IPS-NIHi7 (cell line): ENCODE results near the gene C4orf50.
"Not testable (repeated sequence)": the region's sequence is repeated elsewhere in the genome, so short reads cannot be mapped to it uniquely, and the experiment has no call there.

Experiments used
- DNase-seq: peaks from one replicate; pipeline ENCODE4 v3.0.0; 2012; ENCODE audit warnings: mixed read lengths; ENCODE audit errors: extremely low spot score

C4orf50 gene

DNA sequence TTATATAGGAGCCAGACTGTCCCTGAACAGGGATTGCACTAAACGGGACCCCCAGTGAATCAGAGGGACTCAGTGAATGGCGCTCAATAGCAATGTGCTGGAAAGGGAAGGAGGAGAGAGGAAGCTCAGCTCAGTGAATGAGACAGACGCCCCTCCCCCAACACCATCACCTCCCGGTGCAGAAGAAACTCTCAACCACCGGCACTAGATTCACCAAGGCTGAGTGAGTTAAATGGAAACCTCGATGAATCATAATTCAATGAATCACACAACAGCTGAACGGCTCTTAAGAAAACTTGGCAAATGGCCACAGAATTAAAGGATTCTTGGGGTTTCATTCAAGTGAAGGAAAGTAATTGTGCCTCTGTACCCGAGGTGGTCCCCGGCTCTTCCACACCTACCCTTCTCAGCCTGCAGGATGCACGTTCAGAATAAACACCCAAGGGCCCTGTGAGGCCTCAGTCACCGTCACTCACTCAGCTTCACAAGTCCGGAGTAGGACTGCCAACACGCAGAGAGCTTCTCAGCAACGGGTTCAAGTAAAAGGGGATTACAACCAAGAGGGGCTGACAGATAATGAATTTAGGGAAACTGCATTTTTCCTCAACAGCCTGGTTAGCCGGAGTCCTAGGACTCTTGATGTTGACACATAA, 154.6 kb downstream of the C4orf50 start:
- DNase-seq: no peak

DNA sequence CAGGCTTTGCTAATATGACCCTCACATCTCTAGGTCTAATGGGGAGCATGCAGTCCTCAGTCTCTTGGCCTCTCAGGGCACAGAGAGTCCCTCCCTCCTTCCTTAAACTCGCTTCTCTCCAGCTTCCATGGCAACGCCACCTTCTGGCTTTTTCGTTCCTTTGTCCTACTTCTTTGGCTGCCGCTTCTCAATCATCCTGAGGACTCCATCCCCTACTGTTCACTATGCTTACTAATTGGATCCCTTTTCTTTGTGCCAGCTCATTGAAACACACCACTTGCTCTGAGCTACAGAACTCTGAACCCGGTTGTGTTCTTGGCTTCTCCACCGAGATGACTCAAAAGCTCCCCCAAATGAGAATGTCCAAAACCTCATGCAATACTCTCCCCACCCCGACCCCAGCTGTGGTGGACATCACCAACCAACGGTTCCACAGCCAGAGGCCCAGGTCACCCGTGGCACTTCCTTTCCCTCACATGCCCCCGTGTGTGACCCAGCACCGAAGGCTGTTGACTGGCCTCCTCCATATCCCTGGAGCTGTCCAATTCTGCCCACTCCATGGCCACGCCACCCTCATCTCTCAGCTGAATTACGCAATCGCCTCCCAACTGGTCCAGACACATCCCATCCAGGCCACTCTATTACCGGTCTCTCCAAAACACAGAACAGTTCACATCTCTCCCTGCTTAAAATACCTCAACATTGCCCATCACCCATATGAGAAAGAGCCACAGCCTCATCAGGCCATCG, 160.0 kb downstream of the C4orf50 start:
- no peak for DNase-seq

DNA sequence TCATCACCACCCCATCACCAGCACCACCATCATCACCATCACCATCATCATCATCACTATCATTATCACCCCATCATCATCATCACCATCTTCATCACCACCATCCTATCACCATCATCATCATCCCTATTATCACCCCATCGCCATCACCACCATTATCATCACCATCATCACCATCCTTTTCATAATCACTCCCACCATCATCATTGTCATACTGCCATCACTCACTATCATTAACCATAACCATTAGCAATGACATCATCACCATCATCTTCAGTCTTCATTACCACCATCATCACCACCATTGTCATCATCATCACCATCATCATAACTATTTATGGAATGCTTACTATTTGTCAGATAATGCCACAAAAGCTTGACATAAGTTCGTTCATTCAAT, 161.0 kb downstream of the C4orf50 start:
- no peak for DNase-seq

DNA sequence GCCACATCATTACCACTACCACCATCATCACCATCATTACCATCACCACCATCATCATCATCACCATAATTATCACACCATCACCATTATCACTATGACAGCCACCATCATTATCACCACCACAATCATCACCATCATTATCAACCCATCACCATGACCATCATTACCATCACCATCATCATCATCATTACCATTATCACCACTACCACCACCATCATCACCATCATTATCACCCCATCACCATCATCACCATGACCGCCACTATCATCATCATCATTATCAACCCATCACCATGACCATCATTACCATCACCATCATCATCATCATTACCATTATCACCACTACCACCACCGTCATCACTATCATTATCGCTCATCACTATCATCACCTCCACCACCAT, 161.9 kb downstream of the C4orf50 start:
- DNase-seq: not testable (repeated sequence)

DNA sequence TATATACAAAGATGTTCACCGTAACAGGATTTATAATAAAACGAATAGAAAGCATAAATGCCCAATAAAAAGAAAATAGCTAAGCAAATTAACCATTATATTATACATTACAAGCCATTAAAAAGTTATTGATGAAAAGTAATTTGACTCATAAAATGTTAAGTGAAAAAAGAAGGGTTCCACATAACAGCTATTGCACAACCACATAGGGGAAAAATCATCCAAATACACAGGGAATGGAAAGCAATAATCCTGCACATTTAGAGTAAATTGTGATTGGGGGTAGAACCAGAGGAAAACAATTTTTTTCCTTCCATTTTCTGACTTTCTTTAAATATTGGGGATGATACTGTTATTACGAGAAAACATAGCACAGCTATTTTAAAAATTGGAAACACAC, 163.3 kb downstream of the C4orf50 start:
- no peak for DNase-seq

DNA sequence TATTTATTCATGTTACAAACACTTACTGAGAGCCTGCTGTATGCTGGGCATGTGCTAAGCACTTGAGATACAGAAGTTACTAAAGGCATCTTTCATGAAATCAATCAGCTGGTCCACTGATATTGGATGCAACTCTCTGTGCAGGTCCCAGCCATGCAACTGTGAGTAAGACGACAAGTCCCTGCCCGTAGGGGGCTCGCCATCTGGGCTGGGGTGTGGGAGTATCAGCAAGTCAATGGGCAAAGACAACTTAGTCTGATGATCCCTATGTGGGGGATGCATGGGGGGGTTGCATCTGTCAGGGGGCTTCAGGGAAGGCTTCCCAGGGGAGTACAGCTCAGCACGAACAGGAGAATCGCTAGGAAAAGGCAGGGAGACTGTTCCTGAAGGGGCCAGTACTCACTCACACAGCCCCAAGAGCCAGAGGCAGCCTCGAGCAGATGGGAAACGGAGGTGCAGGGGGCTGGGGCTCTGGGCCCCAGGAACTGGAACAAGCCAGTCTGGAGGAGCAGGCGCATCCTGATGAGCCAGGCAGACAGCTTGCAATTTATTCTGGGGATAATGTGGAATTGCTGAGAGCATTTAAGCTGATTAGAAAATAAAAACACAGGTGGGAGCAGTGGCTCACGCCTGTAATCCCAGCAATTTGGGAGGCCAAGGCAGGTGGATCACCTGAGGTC, 165.6 kb downstream of the C4orf50 start:
- DNase-seq: no peak

DNA sequence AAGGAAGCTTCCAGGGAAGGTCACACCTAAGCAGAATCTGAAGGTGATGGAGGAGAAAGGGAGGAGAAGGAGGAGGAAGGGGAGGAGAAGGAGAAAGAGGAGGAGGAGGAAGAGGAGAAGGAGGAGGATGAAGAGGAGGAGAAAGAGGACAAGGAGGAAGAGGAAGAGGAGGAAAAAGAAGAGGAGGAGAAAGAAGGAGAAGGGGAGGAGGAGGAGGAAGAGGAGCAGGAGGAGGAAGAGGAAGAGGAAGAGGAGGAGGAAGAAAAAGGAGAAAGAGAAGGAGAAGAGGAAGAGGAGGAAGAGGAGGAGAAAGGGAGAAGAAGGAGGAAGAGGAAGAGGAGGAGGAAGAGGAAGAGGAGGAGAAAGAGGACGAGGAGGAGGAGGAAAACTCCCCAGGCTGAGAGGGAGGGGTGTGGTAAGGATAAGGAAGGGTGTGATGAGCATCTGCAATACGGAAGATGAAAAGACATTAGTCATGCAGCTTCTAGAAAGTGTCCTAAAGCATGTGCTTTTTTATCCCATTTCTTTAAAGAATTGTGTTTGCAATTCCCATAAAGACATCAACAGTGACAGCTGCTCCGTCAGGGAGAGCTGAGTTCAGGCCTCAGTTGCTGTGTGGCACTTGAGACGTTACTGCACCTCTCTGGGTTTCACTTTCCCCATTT, 166.5 kb downstream of the C4orf50 start:
- no peak for DNase-seq
